SK-N-SH (cell line): Measurements from ENCODE around the gene ZNF22. TPM values are rescaled to one million over a fixed set of nuclear protein-coding genes. Genes with fewer than 3 reads are reported as not detected.
A peak's percentile ranks its signal among the peaks of the same experiment; 100 is the strongest.

ENCODE experiments used
- CTCF ChIA-PET: fragments of 300-600, 350-600 bp; formaldehyde crosslinking; extraction: SDS; loops from one replicate; lab custom pipeline; 2021; lab: Yijun Ruan, JAX
- POLR2A ChIA-PET: fragments of 350-600 bp; sonication (Branson Sonifier 250); formaldehyde crosslinking; extraction: SDS; loops from one replicate; lab custom pipeline; 2020; ENCODE audit warnings: antibody characterized with exemption, inconsistent platforms; lab: Yijun Ruan, JAX
- DNase-seq: peaks from one replicate; pipeline ENCODE4 v3.0.0; 2012
- H2AFZ ChIP-seq: fragments of 200-600 bp; sonication (generic); 2 replicates; pipeline ENCODE4 v1.8.1; 2016; ENCODE audit warnings: antibody characterized with exemption, mild to moderate bottlenecking, low read depth
- H3F3A ChIP-seq: fragments of 200-600 bp; sonication (generic); replicated peaks from 2 replicates; pipeline ENCODE3; 2016; ENCODE audit warnings: antibody characterized with exemption, mild to moderate bottlenecking; ENCODE audit not compliant: insufficient read depth
- H3K27ac ChIP-seq, 2 experiments: fragments of 200-500 bp in 1 of 2; fragments of 200-600 bp in 1 of 2; sonication (Bioruptor generic) in 1 of 2; sonication (generic), shearing (Covaris generic) in 1 of 2; 2 replicates each; pipeline versions ENCODE4 v1.5.1 to v1.6.1; 2014 to 2016; ENCODE audit warnings: low read depth in 2 of 2, inconsistent platforms in 1 of 2, low read length in 1 of 2, mild to moderate bottlenecking in 1 of 2, mixed read lengths in 1 of 2
- H3K27me3 ChIP-seq: fragments of 200-600 bp; sonication (generic), shearing (Covaris generic); 2 replicates; pipeline ENCODE4 v1.6.1; 2016; ENCODE audit warnings: mixed run types; ENCODE audit not compliant: insufficient read depth
- H3K36me3 ChIP-seq, 2 experiments: fragments of 200-500 bp in 1 of 2; fragments of 200-600 bp in 1 of 2; sonication (Bioruptor generic) in 1 of 2; sonication (generic) in 1 of 2; replicated peaks in 1 of 2; 2 replicates each; pipeline versions ENCODE3 to v1.5.1; 2014 to 2016; ENCODE audit warnings: low read length in 1 of 2, mild to moderate bottlenecking in 1 of 2; ENCODE audit not compliant: insufficient read depth in 2 of 2, control insufficient read depth in 1 of 2
- H3K4me1 ChIP-seq, 2 experiments: fragments of 200-500 bp in 1 of 2; fragments of 200-600 bp in 1 of 2; sonication (Bioruptor generic) in 1 of 2; sonication (generic), shearing (Covaris generic) in 1 of 2; 2 replicates each; pipeline versions ENCODE4 v1.5.1 to v1.6.1; 2014 to 2016; ENCODE audit warnings: low read depth in 1 of 2, low read length in 1 of 2, mixed run types in 1 of 2; ENCODE audit not compliant: insufficient read depth in 2 of 2, control insufficient read depth in 1 of 2
- H3K4me2 ChIP-seq: fragments of 200-600 bp; sonication (generic), shearing (Covaris generic); 2 replicates; pipeline ENCODE4 v1.6.1; 2017; ENCODE audit warnings: mixed run types
- H3K4me3 ChIP-seq, 2 experiments: fragments of 200-500 bp in 1 of 2; fragments of 200-600 bp in 1 of 2; sonication (Bioruptor generic) in 1 of 2; sonication (generic), shearing (Covaris generic) in 1 of 2; 2 replicates each; pipeline versions ENCODE4 v1.5.1 to v1.8.1; 2014 to 2016; ENCODE audit warnings: low read depth in 2 of 2, inconsistent platforms in 1 of 2, low read length in 1 of 2, mild to moderate bottlenecking in 1 of 2, mixed read lengths in 1 of 2, moderate library complexity in 1 of 2
- H3K79me2 ChIP-seq: fragments of 200-600 bp; sonication (generic); 2 replicates; pipeline ENCODE4 v1.8.1; 2017; ENCODE audit warnings: mild to moderate bottlenecking; ENCODE audit not compliant: insufficient read depth
- H3K9ac ChIP-seq: fragments of 200-600 bp; sonication (generic); 2 replicates; pipeline ENCODE4 v1.6.1; 2017; ENCODE audit warnings: mixed run types
- H3K9me2 ChIP-seq: fragments of 200-600 bp; sonication (generic); 2 replicates; pipeline ENCODE4 v1.6.1; 2017; ENCODE audit warnings: mixed run types
- H3K9me3 ChIP-seq: fragments of 200-600 bp; sonication (generic); 2 replicates; pipeline ENCODE4 v1.6.1; 2017; ENCODE audit warnings: mixed run types, mild to moderate bottlenecking, moderate library complexity
- H4K20me1 ChIP-seq: fragments of 200-600 bp; sonication (generic); 2 replicates; pipeline ENCODE4 v1.6.1; 2017; ENCODE audit warnings: mild to moderate bottlenecking, mixed run types; ENCODE audit not compliant: insufficient read depth
- CHD2 ChIP-seq: fragments of 150-350 bp; IDR thresholded peaks from 2 replicates; pipeline ENCODE4 v1.6.1; 2018; ENCODE audit warnings: low read length; ENCODE audit not compliant: partially characterized antibody
- CTCF ChIP-seq: fragments of 200-600 bp; sonication (generic); IDR thresholded peaks from 2 replicates; pipeline ENCODE4 v1.6.1; 2017; ENCODE audit warnings: antibody characterized with exemption, mild to moderate bottlenecking, moderate library complexity
- FOXM1 ChIP-seq: IDR thresholded peaks from 2 replicates; pipeline ENCODE4 v1.4.0; 2012; ENCODE audit warnings: low read depth, mild to moderate bottlenecking
- GABPA ChIP-seq: IDR thresholded peaks from 2 replicates; pipeline ENCODE4 v1.4.0; 2012; ENCODE audit warnings: low read depth, mild to moderate bottlenecking
- GATA2 ChIP-seq: sonication (generic); formaldehyde crosslinking; IDR thresholded peaks from 2 replicates; pipeline ENCODE4 v1.5.0; 2020; ENCODE audit warnings: mild to moderate bottlenecking, missing genetic modification reagents
- RFX5 ChIP-seq: IDR thresholded peaks from 2 replicates; pipeline ENCODE4 v1.6.1; 2012; ENCODE audit warnings: mild to moderate bottlenecking, improper control_type of control experiment, low read length
- TAF1 ChIP-seq: IDR thresholded peaks from 2 replicates; pipeline ENCODE4 v1.6.1; 2012; ENCODE audit warnings: low read depth, mild to moderate bottlenecking, low read length, moderate library complexity, borderline replicate concordance
- USF1 ChIP-seq: IDR thresholded peaks from 2 replicates; pipeline ENCODE4 v1.4.0; 2012; ENCODE audit warnings: low read depth, borderline replicate concordance
- WGBS: methylation state at CpG from one replicate; pipeline ENCODE4 v1.1.6; 2017; ENCODE audit warnings: low lambda C conversion rate; 5-methylcytosine and 5-hydroxymethylcytosine counted together
- polyA plus RNA-seq, 3 experiments: library from polyadenylated mRNA; depleted of rRNA; stranded (reverse); fragments of >200 nt; gene quantifications; 2 replicates each; pipeline ENCODE4 v1.2.3, GENCODE V29; 2012
- TF ChIP-seq, protein P1 (sequence below): IDR thresholded peaks from 2 replicates; pipeline ENCODE4 v1.6.1; 2012; ENCODE audit warnings: mild to moderate bottlenecking, low read depth, low read length, moderate library complexity
- TF ChIP-seq, protein P2 (sequence below): IDR thresholded peaks from 2 replicates; pipeline ENCODE4 v1.4.0; 2012; ENCODE audit warnings: low read depth

ZNF22 gene
- polyA plus RNA-seq, 1 of the 3 experiments (the other 2 are of a cell fraction): 10.2 TPM

DNA sequence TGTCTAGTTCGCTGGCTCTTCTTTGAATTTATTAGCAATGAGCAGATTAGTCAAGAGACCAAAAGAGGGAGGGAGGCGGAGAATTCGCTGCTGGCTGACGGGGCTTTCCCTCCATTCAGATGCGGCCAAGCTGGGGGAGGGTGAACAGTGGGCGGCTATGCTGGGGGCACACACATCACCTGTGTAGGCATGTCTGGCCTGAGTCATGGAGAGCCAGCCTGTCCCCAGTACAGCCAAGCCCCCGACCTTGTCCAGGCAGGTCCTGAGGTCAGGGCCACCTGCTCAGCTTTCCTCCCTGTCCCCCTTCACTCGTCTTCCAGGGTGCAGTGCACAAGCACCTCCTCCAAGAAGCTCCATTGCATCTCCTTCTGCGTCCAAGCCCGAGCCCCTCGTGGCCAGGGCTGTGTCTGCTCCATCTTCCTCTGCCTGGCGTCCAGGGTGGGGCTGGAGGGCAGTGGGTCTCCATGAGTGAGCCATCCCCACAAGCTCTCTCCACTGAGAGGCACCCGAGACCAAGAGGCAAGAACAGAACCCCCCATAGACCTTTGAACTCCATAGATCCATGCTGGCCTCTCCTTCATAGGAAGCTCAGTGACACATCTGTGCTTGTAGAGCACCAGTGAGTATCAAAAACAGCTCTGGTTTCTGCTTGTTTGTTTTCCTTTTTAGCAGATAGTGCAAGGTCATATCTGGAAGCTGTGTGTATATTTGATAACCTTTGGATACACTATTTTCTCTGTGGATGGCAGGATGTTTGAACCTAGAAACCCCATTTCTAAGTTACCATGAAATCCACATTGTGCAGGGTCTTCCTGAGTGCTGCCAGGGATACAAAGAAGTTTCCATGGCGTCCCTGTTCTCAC, 20.2 kb upstream of the ZNF22 start:
- no peak for TF ChIP-seq CHD2
- TF ChIP-seq USF1: no peak
- TF ChIP-seq GABPA: no peak
- TF ChIP-seq FOXM1: no peak
- no peak for TF ChIP-seq GATA2 (CRISPR knock-in tag)
- TF ChIP-seq, protein P1, sequence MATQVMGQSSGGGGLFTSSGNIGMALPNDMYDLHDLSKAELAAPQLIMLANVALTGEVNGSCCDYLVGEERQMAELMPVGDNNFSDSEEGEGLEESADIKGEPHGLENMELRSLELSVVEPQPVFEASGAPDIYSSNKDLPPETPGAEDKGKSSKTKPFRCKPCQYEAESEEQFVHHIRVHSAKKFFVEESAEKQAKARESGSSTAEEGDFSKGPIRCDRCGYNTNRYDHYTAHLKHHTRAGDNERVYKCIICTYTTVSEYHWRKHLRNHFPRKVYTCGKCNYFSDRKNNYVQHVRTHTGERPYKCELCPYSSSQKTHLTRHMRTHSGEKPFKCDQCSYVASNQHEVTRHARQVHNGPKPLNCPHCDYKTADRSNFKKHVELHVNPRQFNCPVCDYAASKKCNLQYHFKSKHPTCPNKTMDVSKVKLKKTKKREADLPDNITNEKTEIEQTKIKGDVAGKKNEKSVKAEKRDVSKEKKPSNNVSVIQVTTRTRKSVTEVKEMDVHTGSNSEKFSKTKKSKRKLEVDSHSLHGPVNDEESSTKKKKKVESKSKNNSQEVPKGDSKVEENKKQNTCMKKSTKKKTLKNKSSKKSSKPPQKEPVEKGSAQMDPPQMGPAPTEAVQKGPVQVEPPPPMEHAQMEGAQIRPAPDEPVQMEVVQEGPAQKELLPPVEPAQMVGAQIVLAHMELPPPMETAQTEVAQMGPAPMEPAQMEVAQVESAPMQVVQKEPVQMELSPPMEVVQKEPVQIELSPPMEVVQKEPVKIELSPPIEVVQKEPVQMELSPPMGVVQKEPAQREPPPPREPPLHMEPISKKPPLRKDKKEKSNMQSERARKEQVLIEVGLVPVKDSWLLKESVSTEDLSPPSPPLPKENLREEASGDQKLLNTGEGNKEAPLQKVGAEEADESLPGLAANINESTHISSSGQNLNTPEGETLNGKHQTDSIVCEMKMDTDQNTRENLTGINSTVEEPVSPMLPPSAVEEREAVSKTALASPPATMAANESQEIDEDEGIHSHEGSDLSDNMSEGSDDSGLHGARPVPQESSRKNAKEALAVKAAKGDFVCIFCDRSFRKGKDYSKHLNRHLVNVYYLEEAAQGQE: no peak
- TF ChIP-seq CTCF: no peak
- TF ChIP-seq, protein P2, sequence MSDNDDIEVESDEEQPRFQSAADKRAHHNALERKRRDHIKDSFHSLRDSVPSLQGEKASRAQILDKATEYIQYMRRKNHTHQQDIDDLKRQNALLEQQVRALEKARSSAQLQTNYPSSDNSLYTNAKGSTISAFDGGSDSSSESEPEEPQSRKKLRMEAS: no peak
- TF ChIP-seq TAF1: no peak
- no peak for TF ChIP-seq RFX5
- H3K4me1 ChIP-seq: peaks cover 30 to 58% of the 10 kb centered on the region in 2 experiments; a peak in 3 of 4 replicates
- H3K9me3 ChIP-seq: no peaks in the 10 kb centered on the region
- peak overlapping the region; percentile 75 to 95 for H3K27ac ChIP-seq
- H3K9ac ChIP-seq: peak overlapping the region; percentile 62
- POLR2A ChIA-PET: interaction anchor here (0.6 kb wide), 1 partner anchor 1522 kb away, joined by 3 read pairs; no protein-coding TSS in a partner anchor
- peaks cover 20% of the 10 kb centered on the region for H3F3A ChIP-seq
- H3K4me2 ChIP-seq: peak overlapping the region; percentile 24; the same call in 1 of the 2 replicates
- H2AFZ ChIP-seq: peak overlapping the region; percentile 25; the same call in 1 of the 2 replicates
- no peaks in the 10 kb centered on the region for H4K20me1 ChIP-seq
- H3K4me3 ChIP-seq: no peak overlapping the region
- CTCF ChIA-PET: interaction anchor here (0.8 to 10.6 kb wide), 3 partner anchors 11 to 48 kb away, joined by 3 to 121 read pairs (median 3); no protein-coding TSS in a partner anchor
- no peaks in the 10 kb centered on the region for H3K36me3 ChIP-seq
- no peaks in the 10 kb centered on the region for H3K27me3 ChIP-seq
- no peak for DNase-seq
- no peaks in the 10 kb centered on the region for H3K9me2 ChIP-seq
- WGBS: 83% methylated on average over 12 of the region's 14 CpGs
- peaks cover 8% of the 10 kb centered on the region for H3K79me2 ChIP-seq
